PC-9 (cell line): Measurements from ENCODE around the gene GIPC2. TPM values are rescaled to one million over a fixed set of nuclear protein-coding genes. Genes with fewer than 3 reads are reported as not detected.

Experiments used
- BruUV-seq: library from RNA; stranded (reverse); fragments of 400-500 nt; replicated peaks from 2 replicates; lab custom pipeline; 2021; lab: Mats Ljungman, UMichigan
- CTCF ChIA-PET: fragments of 300-600 bp; sonication (Branson Sonifier 250); formaldehyde crosslinking; loops from one replicate; lab custom pipeline; 2022; ENCODE audit warnings: antibody characterized with exemption; lab: Charles Lee
- POLR2A ChIA-PET: fragments of 300-600 bp; sonication (Branson Sonifier 250); formaldehyde crosslinking; loops from one replicate; lab custom pipeline; 2022; ENCODE audit warnings: antibody characterized with exemption; ENCODE audit not compliant: unreplicated experiment; lab: Charles Lee
- DNase-seq, 2 experiments: peaks; one replicate each; pipeline versions ENCODE4 v3.0.0 to v3.0.0-alpha.2; 2015 to 2022; ENCODE audit warnings: mixed read lengths in 1 of 2
- H2AFZ ChIP-seq: fragments of 200-600 bp; sonication (generic); 2 replicates; pipeline ENCODE4 v1.8.1; 2017; ENCODE audit warnings: antibody characterized with exemption
- H3F3A ChIP-seq: fragments of 200-600 bp; sonication (generic); 2 replicates; pipeline ENCODE4 v1.8.1; 2017; ENCODE audit warnings: antibody characterized with exemption, mild to moderate bottlenecking, low read depth; ENCODE audit not compliant: insufficient read depth
- H3K27ac ChIP-seq: fragments of 200-600 bp; sonication (generic); 2 replicates; pipeline ENCODE4 v1.6.1; 2016; ENCODE audit warnings: mixed run types
- H3K27me3 ChIP-seq: fragments of 200-600 bp; sonication (generic); 2 replicates; pipeline ENCODE4 v1.6.1; 2016; ENCODE audit warnings: low read depth, mixed run types; ENCODE audit not compliant: insufficient read depth
- H3K36me3 ChIP-seq: fragments of 200-600 bp; sonication (generic); 2 replicates; pipeline ENCODE4 v1.6.1; 2016; ENCODE audit warnings: low read depth, mixed run types
- H3K4me1 ChIP-seq: fragments of 200-600 bp; sonication (generic); replicated peaks from 2 replicates; pipeline ENCODE4 v1.6.1; 2016; ENCODE audit warnings: mixed run types; ENCODE audit not compliant: insufficient read depth
- H3K4me2 ChIP-seq: fragments of 200-600 bp; sonication (generic); 2 replicates; pipeline ENCODE4 v1.6.1; 2017; ENCODE audit warnings: mixed run types
- H3K4me3 ChIP-seq: fragments of 200-600 bp; sonication (generic); 2 replicates; pipeline ENCODE4 v1.6.1; 2016; ENCODE audit warnings: mixed run types
- H3K79me2 ChIP-seq: fragments of 200-600 bp; sonication (generic); 2 replicates; pipeline ENCODE4 v1.6.1; 2017; ENCODE audit warnings: low read depth, mixed run types
- H3K9me2 ChIP-seq: fragments of 200-600 bp; sonication (generic); 2 replicates; pipeline ENCODE4 v1.8.1; 2017; ENCODE audit warnings: mild to moderate bottlenecking; ENCODE audit not compliant: insufficient read depth
- H3K9me3 ChIP-seq: fragments of 200-600 bp; sonication (generic); 2 replicates; pipeline ENCODE4 v1.8.1; 2016; ENCODE audit warnings: low read depth; ENCODE audit not compliant: insufficient read depth
- H4K20me1 ChIP-seq: fragments of 200-600 bp; sonication (generic); 2 replicates; pipeline ENCODE4 v1.8.1; 2017; ENCODE audit not compliant: insufficient read depth
- EZH2 ChIP-seq: fragments of 200-600 bp; sonication (generic); IDR thresholded peaks from 2 replicates; pipeline ENCODE4 v1.8.0; 2017; ENCODE audit warnings: antibody characterized with exemption, low read depth
- intact Hi-C: fragments of 100-400 bp; cut with micrococcal nuclease; formaldehyde crosslinking; loops from one replicate; pipeline ENCODE4 v1.10.0; 2022; ENCODE audit not compliant: unreplicated experiment
- total RNA-seq: library from RNA; stranded (reverse); gene quantifications from 2 replicates; pipeline ENCODE4 v1.2.3, GENCODE V29; 2021
- TF ChIP-seq, protein P1 (sequence below): fragments of 200-600 bp; sonication (generic); conservative IDR thresholded peaks from 2 replicates; pipeline ENCODE4 v1.6.1; 2017; ENCODE audit warnings: mixed run types, antibody characterized with exemption, mild to moderate bottlenecking, moderate library complexity

Gene GIPC2
- total RNA-seq, 1 experiment from 2014 or later: 0.20 TPM

DNA sequence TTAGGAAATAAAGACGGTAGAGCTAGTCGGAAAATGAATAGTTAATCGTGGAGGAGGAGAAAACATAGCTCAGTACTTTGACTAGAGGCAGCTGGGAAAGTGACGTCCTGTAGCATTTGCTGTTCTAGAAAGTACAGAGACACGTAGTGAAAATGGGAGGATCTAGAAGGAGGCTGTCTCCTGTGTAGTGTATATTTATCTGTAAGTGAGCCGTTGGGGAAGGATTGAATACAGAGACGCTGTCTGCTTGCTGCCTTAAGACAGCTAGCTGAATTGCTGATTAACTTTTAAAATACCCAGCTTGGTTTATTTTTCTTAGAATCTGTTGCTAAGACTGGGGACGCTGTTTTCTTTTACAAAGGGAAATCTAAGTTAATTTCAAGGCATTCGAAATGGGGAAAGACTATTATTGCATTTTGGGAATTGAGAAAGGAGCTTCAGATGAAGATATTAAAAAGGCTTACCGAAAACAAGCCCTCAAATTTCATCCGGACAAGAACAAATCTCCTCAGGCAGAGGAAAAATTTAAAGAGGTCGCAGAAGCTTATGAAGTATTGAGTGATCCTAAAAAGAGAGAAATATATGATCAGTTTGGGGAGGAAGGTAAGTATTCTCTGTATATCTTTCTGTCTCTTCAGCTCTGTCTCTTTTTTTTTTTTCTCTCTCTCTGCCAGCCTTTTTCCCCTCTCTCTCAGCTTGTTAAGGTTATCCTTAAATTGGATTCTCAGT lies 40.9 kb upstream of the GIPC2 start, which contains the start of gene DNAJB4:
DNAJB4 (plus strand) TSS at position 221 of the 729 bp plus-strand sequence; CDS start at position 393, 172 bp downstream.
- CTCF ChIA-PET: interaction anchor here (0.6 to 1.7 kb wide), 3 partner anchors 24 to 322 kb away, joined by 7 to 10 read pairs (median 8); partner anchors contain the start of gene FUBP1
- Histone ChIP-seq H3K4me2 (peak within 1 kb of the TSS; percentile 79), H3K36me3 (no peaks in the 10 kb centered on the region), H3K27me3 (no peaks in the 10 kb centered on the region), H3K4me3 (peak within 1 kb of the TSS; percentile 73), H3K9me3 (no peaks in the 10 kb centered on the region), H3K79me2 (peaks cover 50% of the 10 kb centered on the region), H3K9me2 (no peaks in the 10 kb centered on the region), H3K4me1 (peaks cover 52% of the 10 kb centered on the region), H4K20me1 (no peaks in the 10 kb centered on the region), H3F3A (peaks cover 33% of the 10 kb centered on the region), H3K27ac (peak within 1 kb of the TSS; percentile 96), H2AFZ (peak within 1 kb of the TSS; percentile 66)
- intact Hi-C loops: loop anchor here (1.0 to 5.0 kb wide), 4 partner anchors 26 to 109 kb away; partner anchors contain the start of gene FUBP1
- DNase-seq: peak; percentile 58 to 96
- POLR2A ChIA-PET: interaction anchor here (0.5 to 2.4 kb wide), 16 partner anchors 9 to 854 kb away, joined by 3 to 77 read pairs (median 6); partner anchors contain the start of gene FUBP1
- TF ChIP-seq, protein P1, sequence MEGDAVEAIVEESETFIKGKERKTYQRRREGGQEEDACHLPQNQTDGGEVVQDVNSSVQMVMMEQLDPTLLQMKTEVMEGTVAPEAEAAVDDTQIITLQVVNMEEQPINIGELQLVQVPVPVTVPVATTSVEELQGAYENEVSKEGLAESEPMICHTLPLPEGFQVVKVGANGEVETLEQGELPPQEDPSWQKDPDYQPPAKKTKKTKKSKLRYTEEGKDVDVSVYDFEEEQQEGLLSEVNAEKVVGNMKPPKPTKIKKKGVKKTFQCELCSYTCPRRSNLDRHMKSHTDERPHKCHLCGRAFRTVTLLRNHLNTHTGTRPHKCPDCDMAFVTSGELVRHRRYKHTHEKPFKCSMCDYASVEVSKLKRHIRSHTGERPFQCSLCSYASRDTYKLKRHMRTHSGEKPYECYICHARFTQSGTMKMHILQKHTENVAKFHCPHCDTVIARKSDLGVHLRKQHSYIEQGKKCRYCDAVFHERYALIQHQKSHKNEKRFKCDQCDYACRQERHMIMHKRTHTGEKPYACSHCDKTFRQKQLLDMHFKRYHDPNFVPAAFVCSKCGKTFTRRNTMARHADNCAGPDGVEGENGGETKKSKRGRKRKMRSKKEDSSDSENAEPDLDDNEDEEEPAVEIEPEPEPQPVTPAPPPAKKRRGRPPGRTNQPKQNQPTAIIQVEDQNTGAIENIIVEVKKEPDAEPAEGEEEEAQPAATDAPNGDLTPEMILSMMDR: no peak
- TF ChIP-seq EZH2: no peak
- BruUV-seq: TSS peak; percentile 57

DNA sequence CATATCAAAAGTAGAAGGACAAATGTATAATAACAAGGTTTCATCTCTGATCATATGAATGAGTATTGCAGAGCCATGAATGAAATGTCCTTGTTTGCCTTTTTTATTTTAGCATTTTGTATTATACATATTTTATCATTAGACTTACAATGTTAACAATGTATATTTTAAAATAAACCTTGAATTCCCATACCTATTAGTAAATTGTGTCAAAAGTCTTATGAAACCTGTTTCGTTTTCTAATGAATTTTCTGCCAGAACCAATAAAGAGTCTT lies 40.4 kb upstream of the GIPC2 start:
- Histone ChIP-seq H3K79me2 (peaks cover 55% of the 10 kb centered on the region), H3K27me3 (no peaks in the 10 kb centered on the region), H3K27ac (peak overlapping the region; percentile 96), H3K4me3 (peak overlapping the region; percentile 73), H3K9me2 (no peaks in the 10 kb centered on the region), H3K36me3 (no peaks in the 10 kb centered on the region), H3F3A (peaks cover 33% of the 10 kb centered on the region), H3K9me3 (no peaks in the 10 kb centered on the region), H3K4me1 (peaks cover 52% of the 10 kb centered on the region), H3K4me2 (peak overlapping the region; percentile 79), H4K20me1 (no peaks in the 10 kb centered on the region), H2AFZ (peak overlapping the region; percentile 66)
- ChIA-PET CTCF (interaction anchor here (1.3 to 1.7 kb wide), 2 partner anchors 25 to 27 kb away, joined by 7 to 10 read pairs; partner anchors contain the start of gene FUBP1), POLR2A (interaction anchor here (0.6 to 2.4 kb wide), 7 partner anchors 14 to 803 kb away, joined by 3 to 77 read pairs (median 5); partner anchors contain the start of gene FUBP1)
- TF ChIP-seq, protein P1: no peak
- no peak for TF ChIP-seq EZH2
- intact Hi-C loops: loop anchor here (5.0 kb wide), 1 partner anchor 67 kb away; no protein-coding TSS in a partner anchor
- BruUV-seq: no TSS peak
- DNase-seq: no peak

DNA sequence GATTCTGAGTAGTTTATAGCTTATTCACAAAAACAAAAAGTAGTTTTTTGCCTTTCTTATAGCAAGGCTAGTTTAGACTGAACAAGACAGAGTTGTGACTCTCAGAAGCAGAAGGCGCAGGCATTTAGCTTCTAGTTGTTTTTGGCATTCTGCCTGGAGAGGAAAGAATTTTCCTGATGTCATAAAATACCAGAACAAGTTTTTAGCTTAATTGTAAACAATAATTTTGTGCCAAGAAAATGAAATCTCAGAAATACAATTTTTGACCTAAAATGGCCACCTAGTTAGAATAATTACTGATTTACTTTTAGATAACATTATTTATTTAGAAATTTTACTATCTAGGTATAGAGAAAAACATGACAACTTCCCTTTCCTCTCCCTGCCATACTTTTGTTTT lies 40.0 kb upstream of the GIPC2 start:
- ChIA-PET POLR2A (interaction anchor here (0.6 to 2.4 kb wide), 5 partner anchors 25 to 1795 kb away, joined by 3 to 77 read pairs (median 4); partner anchors contain the start of gene FUBP1), CTCF (interaction anchor here (0.6 kb wide), 1 partner anchor 27 kb away, joined by 3 read pairs; no protein-coding TSS in a partner anchor)

More for the DNA sequence above, 40.0 kb upstream of the GIPC2 start:
- Histone ChIP-seq H3K4me2 (peak overlapping the region; percentile 79), H3K9me3 (no peaks in the 10 kb centered on the region), H3K27me3 (no peaks in the 10 kb centered on the region), H3K9me2 (no peaks in the 10 kb centered on the region), H4K20me1 (no peaks in the 10 kb centered on the region), H3K27ac (peak overlapping the region; percentile 96), H3F3A (peaks cover 33% of the 10 kb centered on the region), H3K36me3 (no peaks in the 10 kb centered on the region), H3K4me1 (peaks cover 52% of the 10 kb centered on the region), H3K4me3 (peak overlapping the region; percentile 73), H2AFZ (peak overlapping the region; percentile 66; the same call in 1 of the 2 replicates), H3K79me2 (peaks cover 58% of the 10 kb centered on the region)
- intact Hi-C loops: loop anchor here (5.0 kb wide), 1 partner anchor 67 kb away; no protein-coding TSS in a partner anchor
- peak in 1 of 2 experiments; percentile 75 for DNase-seq
- TF ChIP-seq, protein P1: no peak
- no peak for TF ChIP-seq EZH2
- BruUV-seq: no TSS peak
